ENCODE measurements around the gene TRAPPC12. TPM values are rescaled to one million over a fixed set of nuclear protein-coding genes. Genes with fewer than 3 reads are reported as not detected.

The TRAPPC12 gene
- total RNA-seq, 1 donor from 2014 or later = 89.7 TPM

DNA sequence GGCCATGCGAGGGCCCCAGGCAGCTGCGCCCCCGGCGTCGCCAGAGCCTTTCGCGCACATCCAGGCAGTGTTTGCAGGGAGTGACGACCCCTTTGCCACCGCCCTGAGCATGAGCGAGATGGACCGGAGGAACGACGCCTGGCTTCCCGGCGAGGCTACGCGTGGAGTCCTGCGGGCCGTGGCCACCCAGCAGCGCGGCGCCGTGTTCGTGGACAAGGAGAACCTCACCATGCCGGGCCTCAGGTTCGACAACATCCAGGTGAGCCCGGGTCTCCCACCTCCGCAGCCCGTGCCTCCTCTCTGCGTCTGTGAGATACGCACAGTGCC, 8.9 kb downstream of the TRAPPC12 start:
- no peaks in the 10 kb centered on the region for H3K27me3 Mint-ChIP-seq (ENCODE audit: unreplicated experiment)
- peaks cover 12% of the 10 kb centered on the region for H3K4me1 Mint-ChIP-seq (ENCODE audit: unreplicated experiment)
- no peak for DNase-seq (ENCODE audit: extremely low spot score, unreplicated experiment)
- H3K27ac Mint-ChIP-seq (ENCODE audit: unreplicated experiment) = no peak overlapping the region
- H3K9me3 Mint-ChIP-seq (ENCODE audit: unreplicated experiment) = no peaks in the 10 kb centered on the region
- H3K4me3 Mint-ChIP-seq (ENCODE audit: unreplicated experiment) = no peak overlapping the region
- H3K36me3 Mint-ChIP-seq (ENCODE audit: unreplicated experiment) = peaks cover 32% of the 10 kb centered on the region
- TF ChIP-seq, protein P1, sequence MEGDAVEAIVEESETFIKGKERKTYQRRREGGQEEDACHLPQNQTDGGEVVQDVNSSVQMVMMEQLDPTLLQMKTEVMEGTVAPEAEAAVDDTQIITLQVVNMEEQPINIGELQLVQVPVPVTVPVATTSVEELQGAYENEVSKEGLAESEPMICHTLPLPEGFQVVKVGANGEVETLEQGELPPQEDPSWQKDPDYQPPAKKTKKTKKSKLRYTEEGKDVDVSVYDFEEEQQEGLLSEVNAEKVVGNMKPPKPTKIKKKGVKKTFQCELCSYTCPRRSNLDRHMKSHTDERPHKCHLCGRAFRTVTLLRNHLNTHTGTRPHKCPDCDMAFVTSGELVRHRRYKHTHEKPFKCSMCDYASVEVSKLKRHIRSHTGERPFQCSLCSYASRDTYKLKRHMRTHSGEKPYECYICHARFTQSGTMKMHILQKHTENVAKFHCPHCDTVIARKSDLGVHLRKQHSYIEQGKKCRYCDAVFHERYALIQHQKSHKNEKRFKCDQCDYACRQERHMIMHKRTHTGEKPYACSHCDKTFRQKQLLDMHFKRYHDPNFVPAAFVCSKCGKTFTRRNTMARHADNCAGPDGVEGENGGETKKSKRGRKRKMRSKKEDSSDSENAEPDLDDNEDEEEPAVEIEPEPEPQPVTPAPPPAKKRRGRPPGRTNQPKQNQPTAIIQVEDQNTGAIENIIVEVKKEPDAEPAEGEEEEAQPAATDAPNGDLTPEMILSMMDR (IDR thresholded peaks at IDR 0.05) = no peak

DNA sequence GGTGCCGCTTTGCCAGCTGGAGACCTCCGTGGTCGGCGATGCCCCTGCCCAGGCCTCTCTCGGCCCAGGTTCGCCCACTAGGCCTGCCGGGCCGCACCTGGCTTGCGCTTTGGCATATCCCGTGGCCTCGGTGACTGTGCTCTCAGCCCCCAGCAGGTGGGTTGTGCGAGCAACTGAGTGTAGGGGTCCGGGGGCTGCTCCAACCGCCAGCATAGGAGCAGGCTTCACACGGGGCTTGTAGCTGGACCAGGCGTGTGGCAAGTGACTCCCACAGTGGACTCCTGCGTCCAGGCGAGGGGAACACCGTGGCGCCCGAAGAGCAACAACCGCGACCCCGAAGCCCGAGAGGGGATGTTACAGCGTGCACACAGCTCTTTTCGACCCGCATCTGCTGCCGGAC, 9.7 kb downstream of the TRAPPC12 start:
- no peak overlapping the region for H3K4me3 Mint-ChIP-seq (ENCODE audit: unreplicated experiment)
- no peaks in the 10 kb centered on the region for H3K27me3 Mint-ChIP-seq (ENCODE audit: unreplicated experiment)
- no peak overlapping the region for H3K27ac Mint-ChIP-seq (ENCODE audit: unreplicated experiment)
- TF ChIP-seq, protein P1 (IDR thresholded peaks at IDR 0.05) = no peak
- peaks cover 37% of the 10 kb centered on the region for H3K36me3 Mint-ChIP-seq (ENCODE audit: unreplicated experiment)
- no peak for DNase-seq (ENCODE audit: extremely low spot score, unreplicated experiment)
- H3K9me3 Mint-ChIP-seq (ENCODE audit: unreplicated experiment) = no peaks in the 10 kb centered on the region
- H3K4me1 Mint-ChIP-seq (ENCODE audit: unreplicated experiment) = peaks cover 12% of the 10 kb centered on the region

DNA sequence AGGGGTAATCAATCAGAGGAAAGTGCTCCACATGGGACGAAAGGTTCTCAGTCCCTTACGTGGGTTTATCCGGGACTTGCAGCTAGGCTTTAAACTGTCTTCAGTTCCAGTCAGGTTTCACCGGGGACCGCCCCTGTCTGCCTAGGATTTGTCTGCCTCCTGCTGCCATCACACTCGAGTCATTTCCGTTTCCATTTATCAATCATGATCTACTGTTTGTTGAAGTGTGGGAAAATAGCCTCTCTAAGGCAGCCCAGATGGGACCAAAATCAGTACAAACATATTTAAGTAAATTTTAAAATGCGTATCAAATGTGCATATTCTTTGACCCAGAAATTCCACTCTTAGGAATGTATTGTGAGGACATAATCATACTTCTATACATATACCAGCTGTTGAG, 10.5 kb downstream of the TRAPPC12 start:
- peaks cover 12% of the 10 kb centered on the region for H3K4me1 Mint-ChIP-seq (ENCODE audit: unreplicated experiment)
- DNase-seq (ENCODE audit: extremely low spot score, unreplicated experiment) = no peak
- H3K27me3 Mint-ChIP-seq (ENCODE audit: unreplicated experiment) = no peaks in the 10 kb centered on the region
- TF ChIP-seq, protein P1 (IDR thresholded peaks at IDR 0.05) = no peak
- H3K27ac Mint-ChIP-seq (ENCODE audit: unreplicated experiment) = no peak overlapping the region
- peaks cover 37% of the 10 kb centered on the region for H3K36me3 Mint-ChIP-seq (ENCODE audit: unreplicated experiment)
- no peak overlapping the region for H3K4me3 Mint-ChIP-seq (ENCODE audit: unreplicated experiment)
- peaks cover 5% of the 10 kb centered on the region for H3K9me3 Mint-ChIP-seq (ENCODE audit: unreplicated experiment)

DNA sequence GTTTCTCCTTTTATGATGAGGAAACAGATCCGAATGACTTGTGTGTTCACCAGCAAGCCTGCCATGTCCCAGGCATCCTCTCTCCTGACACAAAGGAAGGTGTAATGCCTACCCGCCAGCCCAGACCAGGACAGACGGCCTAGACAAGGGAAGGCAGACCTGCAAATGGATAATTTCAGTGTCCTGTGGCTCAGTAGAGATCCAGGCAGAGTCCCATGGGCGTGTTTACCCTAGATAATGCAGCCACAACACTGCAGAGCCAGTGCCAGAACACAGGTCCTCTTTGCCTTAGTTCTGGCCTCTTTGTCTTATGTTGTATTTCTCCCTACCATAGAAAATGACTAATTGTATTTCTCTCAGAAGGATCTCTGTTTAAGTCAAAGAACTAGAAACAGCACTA, 12.7 kb downstream of the TRAPPC12 start:
- DNase-seq (ENCODE audit: extremely low spot score, unreplicated experiment) = no peak
- H3K36me3 Mint-ChIP-seq (ENCODE audit: unreplicated experiment) = peaks cover 46% of the 10 kb centered on the region
- H3K4me3 Mint-ChIP-seq (ENCODE audit: unreplicated experiment) = no peak overlapping the region
- H3K9me3 Mint-ChIP-seq (ENCODE audit: unreplicated experiment) = peaks cover 21% of the 10 kb centered on the region
- TF ChIP-seq, protein P1 (IDR thresholded peaks at IDR 0.05) = no peak
- peaks cover 1% of the 10 kb centered on the region for H3K4me1 Mint-ChIP-seq (ENCODE audit: unreplicated experiment)
- H3K27ac Mint-ChIP-seq (ENCODE audit: unreplicated experiment) = no peak overlapping the region
- no peaks in the 10 kb centered on the region for H3K27me3 Mint-ChIP-seq (ENCODE audit: unreplicated experiment)

DNA sequence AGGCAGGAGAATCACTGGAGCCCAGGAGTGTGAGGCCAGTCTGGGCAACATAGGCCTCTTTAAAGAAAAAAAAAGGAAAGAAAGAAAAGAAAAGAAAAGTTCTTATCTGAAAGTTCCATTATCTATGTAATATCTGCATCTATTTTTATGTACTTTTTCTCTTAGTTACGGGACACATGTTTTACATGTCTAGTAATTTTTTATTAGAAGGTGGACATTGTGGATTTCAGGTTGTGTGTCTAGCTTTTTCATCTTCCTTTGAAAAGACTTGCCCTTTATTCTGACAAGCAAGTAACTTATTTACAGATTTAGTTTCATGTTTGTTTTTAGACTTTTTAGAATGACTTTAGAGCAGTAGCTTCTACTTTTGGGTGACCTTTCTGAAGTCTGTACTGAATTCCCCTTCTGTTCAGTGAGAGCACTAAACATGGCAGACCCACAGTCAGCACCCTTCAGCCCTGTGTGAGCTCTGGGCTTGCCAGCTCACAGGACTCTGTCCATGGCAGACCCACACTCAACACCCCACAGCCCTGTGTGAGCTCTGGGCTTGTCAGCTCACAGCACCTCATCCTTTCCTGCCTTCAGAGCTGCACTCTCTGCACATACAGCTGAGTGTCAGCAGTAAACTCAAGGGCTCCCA, 17.5 kb downstream of the TRAPPC12 start:
- Mint-ChIP-seq H3K27me3 (ENCODE audit: unreplicated experiment) (no peaks in the 10 kb centered on the region), H3K9me3 (ENCODE audit: unreplicated experiment) (peaks cover 21% of the 10 kb centered on the region), H3K27ac (ENCODE audit: unreplicated experiment) (no peak overlapping the region)

More for the DNA sequence above, 17.5 kb downstream of the TRAPPC12 start:
- Mint-ChIP-seq H3K4me3 (ENCODE audit: unreplicated experiment) (no peak overlapping the region), H3K4me1 (ENCODE audit: unreplicated experiment) (peaks cover 3% of the 10 kb centered on the region), H3K36me3 (ENCODE audit: unreplicated experiment) (peaks cover 48% of the 10 kb centered on the region)
- no peak for DNase-seq (ENCODE audit: extremely low spot score, unreplicated experiment)
- TF ChIP-seq, protein P1 (IDR thresholded peaks at IDR 0.05) = no peak

Measured in osteocyte (in vitro differentiated cells).